WI38 (cell line): ENCODE results near the gene FMC1.

ENCODE experiments used
- H3K4me3 ChIP-seq: 2 replicates; pipeline ENCODE4 v1.5.1; 2011; ENCODE audit warnings: low read depth, mild to moderate bottlenecking, control low read depth, low read length
- TF ChIP-seq, protein P1 (sequence below): IDR thresholded peaks from 2 replicates; pipeline ENCODE4 v1.5.1; 2012; ENCODE audit warnings: low read depth, mild to moderate bottlenecking, control low read depth, low read length

Gene FMC1

DNA sequence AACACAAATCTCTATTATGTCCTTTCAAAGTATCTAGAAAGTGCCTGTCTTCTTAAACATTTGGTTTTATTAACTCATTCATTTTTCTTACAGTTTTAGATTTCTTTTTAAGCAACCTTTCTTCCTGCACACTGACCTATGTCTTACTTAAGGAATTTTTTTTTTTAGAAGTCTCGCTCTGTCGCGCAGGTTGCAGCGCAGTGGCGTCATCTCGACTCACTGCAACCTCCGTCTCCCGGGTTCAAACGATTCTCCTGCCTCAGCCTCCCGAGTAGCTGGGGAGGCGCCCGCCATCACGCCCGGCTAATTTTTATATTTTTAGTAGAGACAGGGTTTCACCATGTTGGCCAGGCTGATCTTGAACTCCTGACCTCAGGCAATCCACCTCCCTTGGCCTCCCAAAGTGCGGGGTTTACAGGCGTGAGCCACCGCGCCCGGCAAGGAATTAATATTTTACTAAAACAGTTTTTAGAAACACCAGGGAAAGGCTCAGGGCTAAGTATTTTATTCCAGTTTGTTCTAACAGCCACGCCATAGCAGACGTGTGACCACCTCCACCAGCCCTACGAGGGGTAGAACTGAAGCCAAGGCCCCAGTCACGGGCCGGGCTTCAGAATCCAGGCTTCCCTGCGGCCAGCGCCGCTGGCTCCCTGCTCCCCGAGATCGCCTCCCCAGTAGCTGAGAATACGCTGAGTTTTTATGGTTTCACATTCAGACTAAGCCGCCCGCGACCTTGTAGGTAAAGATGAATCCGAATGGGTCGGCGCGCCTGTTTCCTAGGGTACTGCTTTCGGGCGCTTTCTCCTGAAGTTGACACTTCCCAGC lies 17.6 kb downstream of the FMC1 start:
- H3K4me3 ChIP-seq: peak overlapping the region; percentile 76
- TF ChIP-seq, protein P1, sequence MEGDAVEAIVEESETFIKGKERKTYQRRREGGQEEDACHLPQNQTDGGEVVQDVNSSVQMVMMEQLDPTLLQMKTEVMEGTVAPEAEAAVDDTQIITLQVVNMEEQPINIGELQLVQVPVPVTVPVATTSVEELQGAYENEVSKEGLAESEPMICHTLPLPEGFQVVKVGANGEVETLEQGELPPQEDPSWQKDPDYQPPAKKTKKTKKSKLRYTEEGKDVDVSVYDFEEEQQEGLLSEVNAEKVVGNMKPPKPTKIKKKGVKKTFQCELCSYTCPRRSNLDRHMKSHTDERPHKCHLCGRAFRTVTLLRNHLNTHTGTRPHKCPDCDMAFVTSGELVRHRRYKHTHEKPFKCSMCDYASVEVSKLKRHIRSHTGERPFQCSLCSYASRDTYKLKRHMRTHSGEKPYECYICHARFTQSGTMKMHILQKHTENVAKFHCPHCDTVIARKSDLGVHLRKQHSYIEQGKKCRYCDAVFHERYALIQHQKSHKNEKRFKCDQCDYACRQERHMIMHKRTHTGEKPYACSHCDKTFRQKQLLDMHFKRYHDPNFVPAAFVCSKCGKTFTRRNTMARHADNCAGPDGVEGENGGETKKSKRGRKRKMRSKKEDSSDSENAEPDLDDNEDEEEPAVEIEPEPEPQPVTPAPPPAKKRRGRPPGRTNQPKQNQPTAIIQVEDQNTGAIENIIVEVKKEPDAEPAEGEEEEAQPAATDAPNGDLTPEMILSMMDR: no peak

DNA sequence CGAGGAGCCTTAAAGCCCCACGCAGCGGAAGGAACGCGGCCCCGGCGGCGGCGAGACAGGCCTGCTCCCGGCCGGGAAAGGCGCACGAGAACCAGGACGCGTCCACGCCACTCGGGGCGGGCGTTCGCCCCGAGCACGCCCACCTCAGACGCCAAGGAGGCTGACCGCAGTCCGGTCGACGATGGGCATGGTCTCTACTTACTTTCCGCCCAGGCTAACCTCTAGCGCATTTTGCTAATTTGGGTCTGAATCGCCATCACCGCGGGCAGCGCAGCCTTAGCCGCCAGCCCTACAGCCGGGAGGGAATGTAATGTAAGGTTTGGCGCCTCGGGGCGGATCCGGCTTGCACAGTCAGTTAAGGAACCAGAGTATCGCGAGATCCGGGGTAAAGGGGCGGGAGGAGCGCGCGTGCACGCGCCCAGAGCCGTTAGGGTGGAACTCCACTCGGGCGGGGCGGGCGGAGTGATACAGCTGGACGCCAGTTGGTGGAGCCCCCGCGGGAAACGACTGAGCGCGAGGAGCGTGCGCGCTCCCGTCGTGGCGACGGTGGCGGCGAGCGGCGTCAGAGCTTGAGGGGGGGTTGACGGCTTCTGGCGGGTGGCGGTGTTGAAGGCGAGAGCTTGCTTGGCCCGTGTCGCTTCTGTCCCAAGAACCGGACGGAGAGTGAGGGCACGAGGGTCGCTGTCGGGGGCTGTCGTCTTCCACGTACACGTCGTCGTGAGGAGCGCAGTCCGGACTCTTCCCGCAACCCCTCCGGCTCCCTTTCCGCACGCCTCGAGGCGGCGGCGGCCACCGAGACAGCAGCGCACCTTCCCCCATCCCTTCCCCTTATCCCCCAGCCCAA lies 18.5 kb downstream of the FMC1 start, which contains the start of gene LUC7L2:
Gene LUC7L2, plus strand, starts transcription at position 529 of the 844 bp plus-strand sequence. CDS start 368 bp downstream, outside the sequence.
- TF ChIP-seq, protein P1: no peak
- H3K4me3 ChIP-seq: peak within 1 kb of the TSS; percentile 76

DNA sequence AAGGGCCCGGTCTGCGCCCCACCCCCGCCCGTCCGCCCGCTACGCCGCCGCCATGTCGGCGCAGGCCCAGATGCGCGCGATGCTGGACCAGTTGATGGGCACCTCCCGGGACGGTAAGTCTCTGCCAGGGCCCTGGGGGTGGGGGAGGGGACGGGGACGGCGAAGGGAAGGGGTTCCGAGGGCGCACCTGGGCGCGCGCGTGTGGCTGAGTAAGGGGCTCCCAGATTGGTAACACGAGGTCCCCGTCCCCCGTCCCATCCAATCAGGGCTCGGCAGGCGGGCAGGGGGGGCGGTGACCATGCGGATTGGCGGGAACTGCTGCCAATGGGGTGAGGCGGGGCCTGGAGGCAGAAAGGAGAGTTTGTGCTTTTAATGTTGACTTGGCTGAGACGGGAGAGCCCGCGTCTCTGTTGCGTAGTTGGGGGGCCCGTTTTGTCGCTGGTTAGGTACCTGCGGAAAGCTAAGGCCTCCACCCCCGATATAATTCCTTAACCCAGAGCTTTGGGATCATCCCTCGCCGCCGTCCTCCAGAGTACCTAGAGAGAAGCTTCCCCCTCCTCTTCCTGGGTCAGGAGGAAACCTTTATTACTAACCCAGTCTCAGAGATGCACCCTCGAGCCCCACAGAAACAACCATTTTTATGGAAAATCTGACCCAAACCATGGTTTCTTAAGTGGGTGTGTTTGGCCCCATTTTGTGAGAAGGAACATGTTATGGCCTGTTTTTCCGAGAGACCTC lies 19.2 kb downstream of the FMC1 start:
- TF ChIP-seq, protein P1: no peak
- peak overlapping the region; percentile 76 for H3K4me3 ChIP-seq

DNA sequence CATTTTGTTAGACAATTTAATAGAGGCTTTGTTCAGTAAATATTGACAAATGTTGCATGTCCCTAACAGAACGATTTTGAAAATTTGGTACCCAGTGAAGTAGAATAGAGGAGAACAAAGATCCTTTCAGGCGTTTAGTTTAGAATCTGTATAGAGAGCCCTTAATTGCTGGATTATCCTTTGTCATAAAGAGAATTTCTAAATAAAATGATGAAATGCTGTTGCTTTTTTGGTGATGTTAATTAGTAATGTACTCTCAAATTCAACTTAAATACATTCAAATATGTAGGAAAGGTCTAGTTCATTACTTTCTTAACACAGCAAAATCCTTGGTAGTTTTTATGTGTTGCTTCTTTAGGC lies 19.8 kb downstream of the FMC1 start:
- H3K4me3 ChIP-seq: peak overlapping the region; percentile 76
- TF ChIP-seq, protein P1: no peak

DNA sequence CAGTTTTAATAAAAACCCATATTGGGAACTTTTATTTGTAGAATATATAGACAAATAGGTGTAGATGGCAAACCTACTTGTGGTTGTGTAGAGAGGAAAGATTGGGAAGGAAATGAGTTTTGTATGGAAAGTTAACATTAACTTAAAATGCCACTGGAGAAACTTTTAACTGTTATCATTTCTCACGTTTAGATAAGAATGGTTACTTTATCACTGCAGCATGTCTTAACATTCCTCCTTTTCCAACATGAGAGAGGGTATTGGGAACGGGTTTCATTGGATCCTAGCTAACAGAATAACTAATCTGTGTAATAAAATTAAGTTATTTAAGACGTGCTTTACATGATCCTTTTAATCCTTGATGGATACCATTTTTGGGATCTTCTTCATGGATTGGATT lies 20.4 kb downstream of the FMC1 start:
- TF ChIP-seq, protein P1: no peak
- peak overlapping the region; percentile 76 for H3K4me3 ChIP-seq

DNA sequence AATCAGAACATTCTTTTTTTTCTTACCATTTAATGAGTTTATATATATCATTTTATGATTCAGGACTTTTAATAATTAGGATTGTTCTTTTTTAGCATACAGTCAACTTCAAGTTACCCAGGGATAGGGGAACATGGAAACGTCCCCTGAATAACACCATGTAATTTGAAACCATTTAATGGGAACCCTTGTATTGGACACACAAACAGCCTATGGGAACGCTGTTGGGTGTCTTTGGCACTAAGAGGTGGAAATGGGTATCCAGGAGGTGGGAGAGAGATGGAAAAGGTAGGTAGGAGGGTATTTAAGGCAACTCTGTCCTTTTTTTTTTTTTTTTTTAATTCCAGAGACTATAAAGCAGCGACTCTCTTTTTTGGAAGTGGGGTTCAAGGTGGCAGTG lies 21.2 kb downstream of the FMC1 start:
- TF ChIP-seq, protein P1: no peak
- H3K4me3 ChIP-seq: no peak overlapping the region
